Measurements from ENCODE around the gene EPOP. TPM values are rescaled to one million over a fixed set of nuclear protein-coding genes. Genes with fewer than 3 reads are reported as not detected.

EPOP gene
- total and polyA plus RNA-seq, 2 of the 8 experiments (the other 6 are each of a cell fraction or from before 2014, with no cell fraction given): 1.5 to 3.3 TPM

GRCh38 chr17:38701504-38702165 is 26.9 kb upstream of the EPOP start:
- no peak overlapping the region for H4K91ac ChIP-seq (replicated peaks; ENCODE audit: insufficient read length, low read length)
- peaks cover 28 to 84% (median 72%) of the 10 kb centered on the region in 4 experiments for H3K27me3 ChIP-seq (replicated peaks in 1 of 4; ENCODE audit: control insufficient read depth in 3 of 4, extremely low read depth in 1 of 4, insufficient read depth in 3 of 4, low read length in 3 of 4)
- WGBS, 2 experiments (ENCODE audit: extremely low coverage in 1 of 2, insufficient coverage in 1 of 2, insufficient read length in 1 of 2, insufficient replicate concordance in 2 of 2, low coverage in 1 of 2, low lambda C conversion rate in 2 of 2, missing lambda C conversion rate in 1 of 2): 9% methylated on average over 25 of the region's 25 CpGs; no CpG with 5 or more reads in 1 of the 2 experiments
- peak overlapping the region; percentile 81 to 92 for H3K4me2 ChIP-seq (ENCODE audit: insufficient read depth in 1 of 2, low read depth in 2 of 2, low read length in 2 of 2)
- H3K36me3 ChIP-seq (ENCODE audit: control insufficient read depth in 2 of 4, insufficient read depth in 4 of 4, low read length in 3 of 4): no peaks in the 10 kb centered on the region
- no peak overlapping the region for H3K56ac ChIP-seq (replicated peaks; ENCODE audit: insufficient read length, low read depth, low read length)
- FAIRE-seq (no peak), DNase-seq (ENCODE audit: low read depth in 1 of 2, low spot score in 2 of 2) (no peak)
- no peak overlapping the region for H3K18ac ChIP-seq (ENCODE audit: extremely low read depth, low read length)
- H4K20me1 ChIP-seq (replicated peaks in 1 of 2; ENCODE audit: control insufficient read depth in 1 of 2, insufficient read depth in 2 of 2, low read length in 2 of 2): peaks cover 3 to 16% of the 10 kb centered on the region in 2 experiments
- no peak overlapping the region for H2BK120ac ChIP-seq (replicated peaks; ENCODE audit: low read depth, low read length)
- no peak overlapping the region for H4K8ac ChIP-seq (ENCODE audit: extremely low read depth, insufficient read depth, low read length)
- peaks cover 22% of the 10 kb centered on the region; the same call in 1 of the 2 replicates for H3K23me2 ChIP-seq (ENCODE audit: low read depth, low read length)
- CTCF ChIA-PET (ENCODE audit: partially characterized antibody): interaction anchor here (0.9 to 1.8 kb wide), 9 partner anchors 9 to 144 kb away, joined by 3 to 8 read pairs (median 4); no protein-coding TSS in a partner anchor
- H2BK15ac ChIP-seq (ENCODE audit: low read length): peak overlapping the region; percentile 65; the same call in 1 of the 2 replicates
- POLR2A ChIA-PET (ENCODE audit: partially characterized antibody): interaction anchor here (0.7 to 1.9 kb wide), 10 partner anchors 9 to 139 kb away, joined by 3 to 8 read pairs (median 4); no protein-coding TSS in a partner anchor
- H3K14ac ChIP-seq (ENCODE audit: insufficient read length): no peak overlapping the region
- no peak overlapping the region for H2AK5ac ChIP-seq (ENCODE audit: low read depth, low read length)
- H3K4ac ChIP-seq (replicated peaks; ENCODE audit: insufficient read length, low read depth, low read length): no peak overlapping the region
- H3K9ac ChIP-seq (replicated peaks in 1 of 4; ENCODE audit: extremely low read depth in 1 of 4, low read depth in 3 of 4, low read length in 3 of 4): no peak overlapping the region
- H3K27ac ChIP-seq (ENCODE audit: low read depth, low read length): no peak overlapping the region
- no peak overlapping the region for H2BK5ac ChIP-seq (ENCODE audit: low read depth, low read length)
- H4K5ac ChIP-seq (ENCODE audit: insufficient read length, low read depth, low read length): no peak overlapping the region
- no peaks in the 10 kb centered on the region for H3K9me3 ChIP-seq (ENCODE audit: insufficient read depth in 2 of 2, low read depth in 1 of 2, low read length in 1 of 2)
- no peaks in the 10 kb centered on the region for H3K79me1 ChIP-seq (ENCODE audit: low read depth, low read length)
- peak overlapping the region; percentile 31 to 76 (median 44) for H3K4me3 ChIP-seq (ENCODE audit: extremely low read depth in 1 of 4, insufficient read depth in 2 of 4, low read depth in 3 of 4, low read length in 4 of 4)
- H3K23ac ChIP-seq (ENCODE audit: insufficient read length): no peak overlapping the region
- H2AFZ ChIP-seq (ENCODE audit: low read length): no peak overlapping the region
- H3K79me2 ChIP-seq (ENCODE audit: control insufficient read depth in 1 of 2, insufficient read depth in 2 of 2, low read length in 2 of 2): no peaks in the 10 kb centered on the region
- H3K4me1 ChIP-seq (replicated peaks in 1 of 4; ENCODE audit: control insufficient read depth in 3 of 4, insufficient read depth in 4 of 4, low read length in 3 of 4): peaks cover 11 to 33% (median 22%) of the 10 kb centered on the region in 4 experiments
- no peak overlapping the region for H2BK20ac ChIP-seq (ENCODE audit: low read length)
- no peak overlapping the region for H2BK12ac ChIP-seq (ENCODE audit: low read depth, low read length)
- TF ChIP-seq SUZ12 (IDR thresholded peaks at IDR 0.05; ENCODE audit: low read length) (peak; percentile 35; the same call in 1 of the 2 replicates), EZH2 (IDR thresholded peaks at IDR 0.05; ENCODE audit: low read depth, low read length, severe bottlenecking) (peak; percentile 43), TAF7 (optimal IDR thresholded peaks at IDR 0.05; ENCODE audit: borderline replicate concordance, low read depth, low read length) (no peak), MAX (IDR thresholded peaks at IDR 0.05) (no peak), BCL11A (IDR thresholded peaks at IDR 0.05; ENCODE audit: low read depth in 2 of 2, low read length in 2 of 2) (no peak), EP300 (IDR thresholded peaks at IDR 0.05; ENCODE audit: borderline replicate concordance in 1 of 2, low read depth in 2 of 2, low read length in 2 of 2) (no peak), RAD21 (IDR thresholded peaks at IDR 0.05 in 1 of 2, conservative IDR thresholded peaks at IDR 0.05 in 1 of 2; ENCODE audit: low read depth in 2 of 2, low read length in 2 of 2) (no peak)
